Stimulated activated CD8-positive, alpha-beta memory T cell treated with anti-CD3 and anti-CD28 coated beads, Interleukin-7, amount 100 ng/mL, for 48 hours (primary cell): Measurements from ENCODE around the gene FIZ1.

Experiments
- DNase-seq, 2 donors: peaks; one replicate each; pipeline ENCODE4 v3.0.0-alpha.2; 2020; ENCODE audit warnings: low read depth in 1 of 2; ENCODE audit errors: extremely low read depth in 1 of 2

Gene FIZ1

GRCh38 chr19:55635856-55636440, 36.6 kb upstream of the FIZ1 start:
- DNase-seq, result no peak

GRCh38 chr19:55635334-55635717, 36.0 kb upstream of the FIZ1 start:
- DNase-seq, result no peak

- DNase-seq, result no peak
These were observed 34.5 kb upstream of the FIZ1 start for GRCh38 chr19:55633861-55634260.

- peak in 1 of 2 donors; percentile 87 for DNase-seq
These were observed 33.1 kb upstream of the FIZ1 start for GRCh38 chr19:55632463-55632834.

GRCh38 chr19:55626350-55626749, 27.0 kb upstream of the FIZ1 start:
- DNase-seq, result no peak

- DNase-seq, result no peak
These were observed 25.6 kb upstream of the FIZ1 start for GRCh38 chr19:55625004-55625326.

- DNase-seq, result peak; percentile 80 to 86
These were observed 25.0 kb upstream of the FIZ1 start, which contains the start of gene ZNF784 for GRCh38 chr19:55624109-55625003. Gene ZNF784, minus strand, starts transcription at chr19:55624566. Its CDS starts 5 bp downstream, at chr19:55624561.

GRCh38 chr19:55623561-55623960, 24.2 kb upstream of the FIZ1 start:
- no peak for DNase-seq

- no peak for DNase-seq
These were observed 23.8 kb upstream of the FIZ1 start for GRCh38 chr19:55623130-55623529.

- DNase-seq, result no peak
These were observed 23.1 kb upstream of the FIZ1 start for GRCh38 chr19:55622242-55622969.

- DNase-seq, result no peak
These were observed 22.4 kb upstream of the FIZ1 start for GRCh38 chr19:55621673-55622231.

- DNase-seq, result no peak
These were observed 21.9 kb upstream of the FIZ1 start for GRCh38 chr19:55621205-55621672.

- DNase-seq, result no peak
These were observed 21.3 kb upstream of the FIZ1 start for GRCh38 chr19:55620410-55621204.

GRCh38 chr19:55619286-55619685, 20.0 kb upstream of the FIZ1 start:
- DNase-seq, result no peak

- DNase-seq, result no peak
These were observed 19.1 kb upstream of the FIZ1 start for GRCh38 chr19:55618426-55618825.

- DNase-seq, result no peak
These were observed 18.1 kb upstream of the FIZ1 start for GRCh38 chr19:55617426-55617825.

- DNase-seq, result no peak
These were observed 17.1 kb upstream of the FIZ1 start for GRCh38 chr19:55616395-55616875.

GRCh38 chr19:55615543-55616394, 16.5 kb upstream of the FIZ1 start:
- DNase-seq, result no peak

GRCh38 chr19:55614711-55615542, 15.6 kb upstream of the FIZ1 start:
- no peak for DNase-seq
